ENCODE data around the gene AGBL5. TPM values are rescaled to one million over a fixed set of nuclear protein-coding genes. Genes with fewer than 3 reads are reported as not detected.

AGBL5 gene
- total and polyA plus RNA-seq, 2 of the 13 experiments (the other 11 are each of a cell fraction or from before 2014, with no cell fraction given): 55.9 to 73.3 TPM

- peak; percentile 87 for TF ChIP-seq ZNF609 (CRISPR knock-in tag; IDR thresholded peaks at IDR 0.05; ENCODE audit: borderline replicate concordance)
- TF ChIP-seq AGO1 (IDR thresholded peaks at IDR 0.05; ENCODE audit: low read depth, low read length, poor library complexity, severe bottlenecking): peak; percentile 53
- no peak for TF ChIP-seq NR1H2 (CRISPR knock-in tag; IDR thresholded peaks at IDR 0.05; ENCODE audit: borderline replicate concordance, low read depth)
- 0 out of 2 replicates have a peak, but pooled peaks have one; percentile 24 for TF ChIP-seq MAFF (IDR thresholded peaks at IDR 0.05; ENCODE audit: low read depth, low read length)
- peak; percentile 66 for TF ChIP-seq THAP9 (CRISPR knock-in tag; IDR thresholded peaks at IDR 0.05; ENCODE audit: borderline replicate concordance)
- TF ChIP-seq CREB3 (CRISPR knock-in tag; IDR thresholded peaks at IDR 0.05): peak; percentile 69; the same call in 1 of the 2 replicates
- TF ChIP-seq TCF7L2 (IDR thresholded peaks at IDR 0.05; ENCODE audit: low read depth, low read length): no peak
- TF ChIP-seq KLF13 (CRISPR knock-in tag; IDR thresholded peaks at IDR 0.05): no peak
- TF ChIP-seq MAX (IDR thresholded peaks at IDR 0.05): peak; percentile 91
- peak; percentile 91 for TF ChIP-seq SOX5 (CRISPR knock-in tag; IDR thresholded peaks at IDR 0.05; ENCODE audit: borderline replicate concordance)
- peak; percentile 81; the same call in 1 of the 2 replicates for TF ChIP-seq FOXK2 (IDR thresholded peaks at IDR 0.05)
- TF ChIP-seq GATA4 (IDR thresholded peaks at IDR 0.05; ENCODE audit: borderline replicate concordance, low read depth): peak; percentile 67
- no peak for TF ChIP-seq BCLAF1 (IDR thresholded peaks at IDR 0.05)
- peak; percentile 91 for TF ChIP-seq HMG20A (CRISPR knock-in tag; IDR thresholded peaks at IDR 0.05; ENCODE audit: borderline replicate concordance)
- TF ChIP-seq U2AF1 (optimal IDR thresholded peaks at IDR 0.05; ENCODE audit: low read depth, low read length): no peak
- TF ChIP-seq ZNF530 (CRISPR knock-in tag; IDR thresholded peaks at IDR 0.05; ENCODE audit: low read depth): no peak
Measured at GRCh38 chr2:27095745-27096651, 44.5 kb downstream of the AGBL5 start (continued).

Measured in HepG2 (cell line).